Measurements from ENCODE around the gene PBX3. TPM values are rescaled to one million over a fixed set of nuclear protein-coding genes. Genes with fewer than 3 reads are reported as not detected.

PBX3 gene
- total and polyA plus RNA-seq, 10 of the 15 experiments (the other 5 are each of a cell fraction or from before 2014, with no cell fraction given) = 6.7 to 146 (median 22.2) TPM

DNA sequence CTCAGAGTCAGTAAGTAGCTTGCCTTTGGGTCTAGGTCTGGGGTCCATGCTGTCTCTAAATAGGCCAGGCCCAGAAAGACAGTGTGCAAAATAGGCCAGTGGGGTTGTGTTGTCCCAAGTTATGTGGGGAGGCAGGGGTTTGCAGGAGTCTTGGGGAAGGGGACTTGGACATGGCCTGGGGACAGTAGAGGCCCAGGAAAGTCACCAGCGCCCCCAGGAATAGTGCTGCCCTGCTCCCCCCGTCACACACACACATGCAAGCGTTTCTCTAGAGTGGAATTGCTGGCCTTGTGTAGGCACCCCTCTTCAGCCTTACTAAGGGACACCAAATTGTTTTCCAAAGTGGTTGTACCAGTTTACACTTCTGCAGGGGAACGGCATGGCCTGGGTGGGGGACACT lies 227.5 kb downstream of the PBX3 start:
- RAD21 ChIA-PET (ENCODE audit: unreplicated experiment) = no interaction called here
- ATAC-seq = no peak
- Histone ChIP-seq H2AFZ (ENCODE audit: control insufficient read depth, low read depth, low read length) (no peak overlapping the region), H4K20me1 (ENCODE audit: control insufficient read depth, insufficient read depth) (no peaks in the 10 kb centered on the region), H3K36me3 (ENCODE audit: control insufficient read depth in 2 of 2, insufficient read depth in 2 of 2, low read length in 1 of 2) (no peaks in the 10 kb centered on the region), H3K4me3 (no peak overlapping the region), H3K4me1 (ENCODE audit: control insufficient read depth, insufficient read depth, low read length) (no peaks in the 10 kb centered on the region), H3K9ac (ENCODE audit: control insufficient read depth, insufficient read depth, low read length) (no peak overlapping the region), H3K27ac (ENCODE audit: control insufficient read depth, insufficient read depth) (no peak overlapping the region), H3K27me3 (replicated peaks in 1 of 2; ENCODE audit: control insufficient read depth in 2 of 2, insufficient read depth in 2 of 2, low read length in 1 of 2) (no peaks in the 10 kb centered on the region), H3K9me3 (replicated peaks; ENCODE audit: control insufficient read depth, insufficient read depth, low read length) (peaks cover 2% of the 10 kb centered on the region; the same call in 2 of the 3 replicates), H3K79me2 (ENCODE audit: control insufficient read depth, insufficient read depth, low read length) (no peaks in the 10 kb centered on the region), H3K4me2 (ENCODE audit: control insufficient read depth, insufficient read depth) (no peak overlapping the region)
- POLR2A ChIA-PET = no interaction called here
- SMC1A ChIA-PET (ENCODE audit: uncharacterized antibody, unreplicated experiment) = no interaction called here
- CTCF ChIA-PET = no interaction called here
- in situ Hi-C loops (cut with MboI) (no loop called here), intact Hi-C loops (cut with micrococcal nuclease; ENCODE audit: unreplicated experiment) (no loop called here)
- DNase-seq (ENCODE audit: low read depth, low spot score) = no peak
- WGBS (ENCODE audit: insufficient coverage, insufficient replicate concordance, low lambda C conversion rate, missing lambda C conversion rate) = 21% methylated on average over 4 of the region's 4 CpGs
- no peak for TF ChIP-seq SUPT20H (IDR thresholded peaks at IDR 0.05; ENCODE audit: borderline replicate concordance, control insufficient read depth, low read depth, low read length)
- no peak for TF ChIP-seq MYC (IDR thresholded peaks at IDR 0.05; ENCODE audit: insufficient read depth, insufficient read length, insufficient replicate concordance, low read length, severe bottlenecking)
- no peak for TF ChIP-seq HDAC2 (IDR thresholded peaks at IDR 0.05)
- TF ChIP-seq ZBED1 (IDR thresholded peaks at IDR 0.05; ENCODE audit: borderline replicate concordance) = no peak
- TF ChIP-seq YBX1 (IDR thresholded peaks at IDR 0.05) = no peak
- no peak for TF ChIP-seq GABPA (IDR thresholded peaks at IDR 0.05; ENCODE audit: low read depth)
- TF ChIP-seq MXI1 (IDR thresholded peaks at IDR 0.05; ENCODE audit: low read depth, low read length) = no peak
- no peak for TF ChIP-seq CEBPB (IDR thresholded peaks at IDR 0.05; ENCODE audit: borderline replicate concordance in 1 of 2, low read depth in 2 of 2, low read length in 2 of 2)
- no peak for TF ChIP-seq ZBTB33 (IDR thresholded peaks at IDR 0.05)
- TF ChIP-seq SMAD1 (IDR thresholded peaks at IDR 0.05; ENCODE audit: low read depth, partially characterized antibody) = no peak
- no peak for TF ChIP-seq ATF7 (IDR thresholded peaks at IDR 0.05; ENCODE audit: low read depth)
- TF ChIP-seq ZNF207 (IDR thresholded peaks at IDR 0.05; ENCODE audit: borderline replicate concordance) = no peak
- no peak for TF ChIP-seq MEF2B (IDR thresholded peaks at IDR 0.05; ENCODE audit: partially characterized antibody, poor library complexity, severe bottlenecking)
- TF ChIP-seq, protein P1, sequence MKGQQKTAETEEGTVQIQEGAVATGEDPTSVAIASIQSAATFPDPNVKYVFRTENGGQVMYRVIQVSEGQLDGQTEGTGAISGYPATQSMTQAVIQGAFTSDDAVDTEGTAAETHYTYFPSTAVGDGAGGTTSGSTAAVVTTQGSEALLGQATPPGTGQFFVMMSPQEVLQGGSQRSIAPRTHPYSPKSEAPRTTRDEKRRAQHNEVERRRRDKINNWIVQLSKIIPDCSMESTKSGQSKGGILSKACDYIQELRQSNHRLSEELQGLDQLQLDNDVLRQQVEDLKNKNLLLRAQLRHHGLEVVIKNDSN (IDR thresholded peaks at IDR 0.05; ENCODE audit: borderline replicate concordance, extremely low read length, insufficient read depth, low read depth, low read length) = no peak
- TF ChIP-seq, protein P2, sequence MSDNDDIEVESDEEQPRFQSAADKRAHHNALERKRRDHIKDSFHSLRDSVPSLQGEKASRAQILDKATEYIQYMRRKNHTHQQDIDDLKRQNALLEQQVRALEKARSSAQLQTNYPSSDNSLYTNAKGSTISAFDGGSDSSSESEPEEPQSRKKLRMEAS (IDR thresholded peaks at IDR 0.05; ENCODE audit: low read depth, low read length) = no peak
- TF ChIP-seq CREM (IDR thresholded peaks at IDR 0.05; ENCODE audit: low read depth) = no peak
- TF ChIP-seq FOXK2 (IDR thresholded peaks at IDR 0.05) = no peak
- TF ChIP-seq, protein P3, sequence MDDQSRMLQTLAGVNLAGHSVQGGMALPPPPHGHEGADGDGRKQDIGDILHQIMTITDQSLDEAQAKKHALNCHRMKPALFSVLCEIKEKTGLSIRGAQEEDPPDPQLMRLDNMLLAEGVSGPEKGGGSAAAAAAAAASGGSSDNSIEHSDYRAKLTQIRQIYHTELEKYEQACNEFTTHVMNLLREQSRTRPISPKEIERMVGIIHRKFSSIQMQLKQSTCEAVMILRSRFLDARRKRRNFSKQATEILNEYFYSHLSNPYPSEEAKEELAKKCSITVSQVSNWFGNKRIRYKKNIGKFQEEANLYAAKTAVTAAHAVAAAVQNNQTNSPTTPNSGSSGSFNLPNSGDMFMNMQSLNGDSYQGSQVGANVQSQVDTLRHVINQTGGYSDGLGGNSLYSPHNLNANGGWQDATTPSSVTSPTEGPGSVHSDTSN (IDR thresholded peaks at IDR 0.05; ENCODE audit: insufficient replicate concordance, low read depth, low read length) = no peak
- TF ChIP-seq JUND (IDR thresholded peaks at IDR 0.05; ENCODE audit: low read depth, low read length) = no peak
- no peak for TF ChIP-seq JUNB (IDR thresholded peaks at IDR 0.05)
- BruUV-seq (replicated peaks) = no TSS peak
- FAIRE-seq = no peak
